B cell (primary cell): ENCODE results near the gene PLCXD3. TPM values are rescaled to one million over a fixed set of nuclear protein-coding genes. Genes with fewer than 3 reads are reported as not detected.

ENCODE experiments used
- ATAC-seq: fragments of 200-7000 bp; cut with Tn5 transposase; one replicate; pipeline ENCODE4 v1.10.0; 2021; ENCODE audit warnings: low read depth, mild to moderate bottlenecking, moderate number of reproducible peaks, moderate library complexity
- CTCF ChIA-PET: fragments of 350-600 bp; sonication (Branson Sonifier 250); formaldehyde crosslinking; loops from one replicate; lab custom pipeline; 2021; ENCODE audit warnings: antibody characterized with exemption, inconsistent platforms; lab: Charles Lee
- POLR2A ChIA-PET: fragments of 350-600 bp; sonication (Branson Sonifier 250); formaldehyde crosslinking; loops from one replicate; lab custom pipeline; 2021; ENCODE audit warnings: antibody characterized with exemption; lab: Charles Lee
- DNase-seq: peaks from one replicate; pipeline ENCODE4 v3.0.0; 2013
- H2AFZ ChIP-seq: 2 replicates; pipeline ENCODE4 v1.6.1; 2012; ENCODE audit warnings: mild to moderate bottlenecking, low read depth, low read length; ENCODE audit not compliant: insufficient read depth, poor library complexity, severe bottlenecking
- H3K27ac ChIP-seq, 2 donors: 1 replicate in 1 of 2; 2 replicates in 1 of 2; pipeline ENCODE4 v1.5.1; 2012 to 2013; ENCODE audit warnings: low read length in 2 of 2, mild to moderate bottlenecking in 2 of 2, moderate library complexity in 1 of 2
- H3K27me3 ChIP-seq, 4 experiments: fragments of 200-600 bp in 1 of 4; sonication (generic) in 1 of 4; replicated peaks in 1 of 4; 1 replicate in 2 of 4; 2 replicates in 2 of 4; pipeline versions ENCODE4 v1.6.1 to v1.7.0; 2013 to 2016; ENCODE audit warnings: low read length in 3 of 4, mild to moderate bottlenecking in 2 of 4, mixed read lengths in 1 of 4, moderate library complexity in 1 of 4; ENCODE audit not compliant: insufficient read depth in 4 of 4, control insufficient read depth in 3 of 4; ENCODE audit errors: control extremely low read depth in 1 of 4
- H3K36me3 ChIP-seq, 2 experiments: replicated peaks in 1 of 2; 1 replicate in 1 of 2; 2 replicates in 1 of 2; pipeline versions ENCODE4 v1.6.1 to v1.7.1; 2013; ENCODE audit warnings: low read length in 1 of 2; ENCODE audit not compliant: insufficient read depth in 2 of 2, control insufficient read depth in 1 of 2; ENCODE audit errors: control extremely low read depth in 1 of 2, extremely low read depth in 1 of 2
- H3K4me1 ChIP-seq, 2 donors: fragments of 200-600 bp in 1 of 2; sonication (generic) in 1 of 2; 1 replicate in 1 of 2; 2 replicates in 1 of 2; pipeline versions ENCODE4 v1.5.1 to v1.6.1; 2013 to 2017; ENCODE audit warnings: low read length in 2 of 2; ENCODE audit not compliant: control insufficient read depth in 2 of 2, insufficient read depth in 2 of 2
- H3K4me2 ChIP-seq: replicated peaks from 2 replicates; pipeline ENCODE3; 2012; ENCODE audit warnings: mild to moderate bottlenecking, low read depth, low read length; ENCODE audit not compliant: poor library complexity, severe bottlenecking
- H3K4me3 ChIP-seq, 5 experiments: fragments of 200-600 bp in 1 of 5; sonication (generic) in 1 of 5; 1 replicate in 3 of 5; 2 replicates in 2 of 5; pipeline versions ENCODE4 v1.5.1 to v1.7.0; 2011 to 2016; ENCODE audit warnings: low read length in 4 of 5, mild to moderate bottlenecking in 4 of 5, low read depth in 2 of 5, control low read depth in 1 of 5, moderate library complexity in 1 of 5; ENCODE audit not compliant: insufficient read depth in 1 of 5; ENCODE audit errors: control extremely low read depth in 1 of 5, extremely low read depth in 1 of 5
- H3K79me2 ChIP-seq: fragments of 200-600 bp; sonication (generic); one replicate; pipeline ENCODE4 v1.6.0; 2016; ENCODE audit warnings: low read length; ENCODE audit not compliant: control insufficient read depth, insufficient read depth
- H3K9ac ChIP-seq: fragments of 200-600 bp; sonication (generic); 2 replicates; pipeline ENCODE4 v1.6.1; 2017; ENCODE audit warnings: mild to moderate bottlenecking, low read length, moderate library complexity
- H3K9me3 ChIP-seq, 3 donors: one replicate each; pipeline versions ENCODE4 v1.6.1 to v1.7.1; 2013; ENCODE audit warnings: low read length in 2 of 3; ENCODE audit not compliant: control insufficient read depth in 2 of 3, insufficient read depth in 1 of 3; ENCODE audit errors: control extremely low read depth in 1 of 3
- H4K20me1 ChIP-seq: 2 replicates; pipeline ENCODE4 v1.6.0; 2012; ENCODE audit warnings: mild to moderate bottlenecking, low read length; ENCODE audit not compliant: insufficient read depth, control insufficient read depth, poor library complexity, severe bottlenecking
- H3K27ac Mint-ChIP-seq: one replicate; pipeline ENCODE4 v1.8.0; 2021; ENCODE audit warnings: mixed read lengths
- H3K27me3 Mint-ChIP-seq: one replicate; pipeline ENCODE4 v1.8.0; 2021; ENCODE audit warnings: mixed read lengths
- H3K4me1 Mint-ChIP-seq: one replicate; pipeline ENCODE4 v1.8.0; 2021; ENCODE audit warnings: mixed read lengths
- H3K4me3 Mint-ChIP-seq: one replicate; pipeline ENCODE4 v1.8.0; 2021; ENCODE audit warnings: mixed read lengths
- H3K9me3 Mint-ChIP-seq: one replicate; pipeline ENCODE4 v1.8.0; 2022; ENCODE audit warnings: mixed read lengths; ENCODE audit not compliant: insufficient read depth
- EZH2 ChIP-seq: IDR thresholded peaks from 2 replicates; pipeline ENCODE4 v1.6.1; 2012; ENCODE audit warnings: borderline replicate concordance, low read depth, mild to moderate bottlenecking, moderate library complexity, low read length; ENCODE audit not compliant: insufficient read depth, poor library complexity, severe bottlenecking
- WGBS: methylation state at CpG from one replicate; pipeline ENCODE4 v1.1.5; 2013; ENCODE audit warnings: missing lambda C conversion rate; ENCODE audit not compliant: insufficient coverage; 5-methylcytosine and 5-hydroxymethylcytosine counted together
- intact Hi-C: fragments of 100-400 bp; cut with micrococcal nuclease; formaldehyde crosslinking; loops from one replicate; pipeline ENCODE4 v1.10.0; 2022
- polyA plus RNA-seq: library from polyadenylated mRNA; depleted of rRNA; stranded (reverse); fragments of >200 nt; gene quantifications from 2 replicates; pipeline ENCODE4 v1.2.3, GENCODE V29; 2012
- total RNA-seq, 2 donors: library from RNA; stranded (reverse); fragments of 120-200 nt in 1 of 2; gene quantifications; 1 replicate in 1 of 2; 2 replicates in 1 of 2; pipeline versions ENCODE4 v1.2.3 to v1.2.4, GENCODE V29; 2013 to 2022
- TF ChIP-seq, protein P1 (sequence below): fragments of 200-600 bp; IDR thresholded peaks from one replicate; pipeline ENCODE4 v1.8.0; 2022; ENCODE audit warnings: antibody characterized with exemption, mild to moderate bottlenecking

The PLCXD3 gene
- total and polyA plus RNA-seq, 2 donors (not counting 1 experiment from before 2014, with no cell fraction given) = not detected

DNA sequence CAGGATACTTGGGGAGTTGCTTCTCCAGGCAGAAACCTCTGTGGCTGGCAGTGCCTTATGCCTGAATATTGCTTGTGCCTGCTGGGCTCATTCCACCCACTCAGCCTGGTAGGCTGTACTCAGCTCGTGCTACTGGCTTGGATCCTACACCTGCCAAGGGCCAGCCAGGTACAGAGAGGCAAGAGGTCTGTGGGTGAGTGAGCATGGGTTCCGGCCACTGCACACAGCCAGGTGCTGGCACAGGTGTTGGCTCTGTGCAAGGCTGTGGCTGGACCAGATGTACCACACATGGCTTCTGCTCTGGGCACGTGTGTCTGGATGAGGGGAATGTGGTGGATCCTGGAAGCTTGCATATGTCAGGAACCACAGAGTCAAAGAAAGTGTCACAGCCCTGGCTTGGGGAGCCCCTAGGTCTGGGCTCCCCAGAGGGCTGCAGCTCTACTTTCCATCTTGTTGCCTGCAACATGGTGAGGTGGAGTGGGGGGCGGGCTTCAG lies 220.4 kb downstream of the PLCXD3 start:
- intact Hi-C loops = no loop called here
- H3K79me2 ChIP-seq = no peaks in the 10 kb centered on the region
- POLR2A ChIA-PET = no interaction called here
- H3K27ac Mint-ChIP-seq = no peak overlapping the region
- no peaks in the 10 kb centered on the region for H3K27me3 Mint-ChIP-seq
- no peak overlapping the region for H2AFZ ChIP-seq
- no peaks in the 10 kb centered on the region for H3K36me3 ChIP-seq
- no peaks in the 10 kb centered on the region for H3K4me1 Mint-ChIP-seq
- no peak for ATAC-seq
- no peak overlapping the region for H3K4me3 Mint-ChIP-seq
- TF ChIP-seq, protein P1, sequence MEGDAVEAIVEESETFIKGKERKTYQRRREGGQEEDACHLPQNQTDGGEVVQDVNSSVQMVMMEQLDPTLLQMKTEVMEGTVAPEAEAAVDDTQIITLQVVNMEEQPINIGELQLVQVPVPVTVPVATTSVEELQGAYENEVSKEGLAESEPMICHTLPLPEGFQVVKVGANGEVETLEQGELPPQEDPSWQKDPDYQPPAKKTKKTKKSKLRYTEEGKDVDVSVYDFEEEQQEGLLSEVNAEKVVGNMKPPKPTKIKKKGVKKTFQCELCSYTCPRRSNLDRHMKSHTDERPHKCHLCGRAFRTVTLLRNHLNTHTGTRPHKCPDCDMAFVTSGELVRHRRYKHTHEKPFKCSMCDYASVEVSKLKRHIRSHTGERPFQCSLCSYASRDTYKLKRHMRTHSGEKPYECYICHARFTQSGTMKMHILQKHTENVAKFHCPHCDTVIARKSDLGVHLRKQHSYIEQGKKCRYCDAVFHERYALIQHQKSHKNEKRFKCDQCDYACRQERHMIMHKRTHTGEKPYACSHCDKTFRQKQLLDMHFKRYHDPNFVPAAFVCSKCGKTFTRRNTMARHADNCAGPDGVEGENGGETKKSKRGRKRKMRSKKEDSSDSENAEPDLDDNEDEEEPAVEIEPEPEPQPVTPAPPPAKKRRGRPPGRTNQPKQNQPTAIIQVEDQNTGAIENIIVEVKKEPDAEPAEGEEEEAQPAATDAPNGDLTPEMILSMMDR = no peak
- no peak for TF ChIP-seq EZH2
- CTCF ChIA-PET = no interaction called here
- no peaks in the 10 kb centered on the region for H4K20me1 ChIP-seq
- no peak overlapping the region for H3K4me3 ChIP-seq
- no peak for DNase-seq
- no peak overlapping the region for H3K27ac ChIP-seq
- no peak overlapping the region for H3K9ac ChIP-seq
- H3K27me3 ChIP-seq = no peaks in the 10 kb centered on the region
- WGBS = 85% methylated on average over 4 of the region's 4 CpGs
- H3K4me2 ChIP-seq = no peak overlapping the region
- peaks cover 4% of the 10 kb centered on the region for H3K9me3 Mint-ChIP-seq
- no peaks in the 10 kb centered on the region for H3K4me1 ChIP-seq
- H3K9me3 ChIP-seq = peaks cover 0 to 15% (median 0%) of the 10 kb centered on the region in 3 donors

DNA sequence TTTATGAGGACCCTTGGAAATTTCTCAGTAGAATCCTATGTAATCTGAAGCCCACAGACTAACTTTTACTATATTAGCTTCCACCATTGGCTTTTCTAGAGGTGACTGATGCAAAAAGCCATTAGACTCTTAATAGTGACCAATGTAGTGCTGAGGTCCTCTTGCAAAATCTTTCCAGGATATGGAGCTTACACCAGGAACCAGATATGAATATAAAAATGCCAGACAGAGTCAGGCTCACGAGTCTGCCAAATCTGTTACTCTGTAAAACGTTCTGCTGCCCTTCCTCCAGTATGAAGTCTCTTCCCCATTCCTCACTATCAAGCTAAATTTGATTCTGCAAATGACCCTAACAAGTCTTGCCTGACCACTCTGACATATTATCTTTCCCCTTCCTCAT lies 223.7 kb downstream of the PLCXD3 start:
- Histone ChIP-seq H3K4me1 (no peaks in the 10 kb centered on the region), H3K79me2 (no peaks in the 10 kb centered on the region), H3K9me3 (peaks cover 0 to 15% (median 0%) of the 10 kb centered on the region in 3 donors), H3K27ac (no peak overlapping the region), H3K27me3 (no peaks in the 10 kb centered on the region), H3K4me3 (no peak overlapping the region), H4K20me1 (no peaks in the 10 kb centered on the region), H3K36me3 (no peaks in the 10 kb centered on the region), H3K9ac (no peak overlapping the region), H3K4me2 (no peak overlapping the region), H2AFZ (no peak overlapping the region)
- Mint-ChIP-seq H3K27ac (no peak overlapping the region), H3K27me3 (no peaks in the 10 kb centered on the region), H3K9me3 (peaks cover 4% of the 10 kb centered on the region), H3K4me1 (no peaks in the 10 kb centered on the region), H3K4me3 (no peak overlapping the region)
- TF ChIP-seq, protein P1 = no peak
- no peak for TF ChIP-seq EZH2
- ChIA-PET POLR2A (no interaction called here), CTCF (no interaction called here)
- ATAC-seq (no peak), DNase-seq (no peak)
- WGBS = 62% methylated on average over 2 of the region's 2 CpGs
- intact Hi-C loops = no loop called here
